ENCODE results near the gene ACAD8. TPM values are rescaled to one million over a fixed set of nuclear protein-coding genes. Genes with fewer than 3 reads are reported as not detected.

Gene ACAD8
- total and polyA plus RNA-seq, 2 of the 8 experiments (the other 6 are each of a cell fraction or from before 2014, with no cell fraction given) = 45.8 to 52.7 TPM

GRCh38 chr11:134275534-134276395 is 22.4 kb downstream of the ACAD8 start, which contains the start of gene GLB1L3 (continued):
- peak; percentile 92 for TF ChIP-seq RBBP5 (IDR thresholded peaks at IDR 0.05; ENCODE audit: borderline replicate concordance, low read depth, low read length)
- TF ChIP-seq CBX8 (IDR thresholded peaks at IDR 0.05; ENCODE audit: borderline replicate concordance, low read depth, low read length) = no peak
- no peak for TF ChIP-seq CHD1 (IDR thresholded peaks at IDR 0.05; ENCODE audit: low read depth, low read length)
- no peak for TF ChIP-seq TAF1 (IDR thresholded peaks at IDR 0.05; ENCODE audit: low read depth, low read length)
- peak; percentile 74 for TF ChIP-seq BACH1 (IDR thresholded peaks at IDR 0.05; ENCODE audit: low read length)
- 0 out of 4 replicates have a peak, but pooled peaks have one; percentile 14 to 37 for TF ChIP-seq SIN3A (conservative IDR thresholded peaks at IDR 0.05 in 1 of 2, IDR thresholded peaks at IDR 0.05 in 1 of 2; ENCODE audit: low read depth in 1 of 2, low read length in 2 of 2)
- TF ChIP-seq SRF (IDR thresholded peaks at IDR 0.05; ENCODE audit: low read depth, low read length) = no peak
- TF ChIP-seq CBX5 (IDR thresholded peaks at IDR 0.05; ENCODE audit: low read depth, low read length) = no peak
- peak; percentile 49; the same call in 1 of the 2 replicates for TF ChIP-seq SUZ12 (IDR thresholded peaks at IDR 0.05; ENCODE audit: low read length)
- TF ChIP-seq BRCA1 (IDR thresholded peaks at IDR 0.05; ENCODE audit: low read depth, low read length) = no peak
- TF ChIP-seq ATF2 (IDR thresholded peaks at IDR 0.05; ENCODE audit: low read length) = no peak
- peak; percentile 34 to 56 (median 44); a peak in 3 of 4 replicates for TF ChIP-seq CTCF (IDR thresholded peaks at IDR 0.05; ENCODE audit: control extremely low read depth in 1 of 3, insufficient read depth in 1 of 3, low read depth in 1 of 3, low read length in 3 of 3)
- 0 out of 2 replicates have a peak, but pooled peaks have one; percentile 22 for TF ChIP-seq PHF8 (conservative IDR thresholded peaks at IDR 0.05; ENCODE audit: low read depth, low read length)
- no peak for TF ChIP-seq JUN (IDR thresholded peaks at IDR 0.05; ENCODE audit: low read depth, low read length)
- no peak for TF ChIP-seq KDM4A (IDR thresholded peaks at IDR 0.05; ENCODE audit: low read depth, low read length, severe bottlenecking)
- TF ChIP-seq POLR2AphosphoS5 (IDR thresholded peaks at IDR 0.05; ENCODE audit: low read depth, low read length) = no peak
- no peak for TF ChIP-seq RXRA (IDR thresholded peaks at IDR 0.05; ENCODE audit: insufficient read depth, low read depth, low read length)
- peak; percentile 90 for TF ChIP-seq ASH2L (IDR thresholded peaks at IDR 0.05; ENCODE audit: low read length)
- TF ChIP-seq RNF2 (IDR thresholded peaks at IDR 0.05; ENCODE audit: borderline replicate concordance, low read depth, low read length, missing control alignments, poor library complexity, severe bottlenecking) = no peak

All from H1 (cell line).